ENCODE measurements around the gene SREK1. TPM values are rescaled to one million over a fixed set of nuclear protein-coding genes. Genes with fewer than 3 reads are reported as not detected.

SREK1 gene
- total RNA-seq, 2 experiments from 2014 or later: 52.2 to 60.0 TPM

- no peaks in the 10 kb centered on the region for H3K27me3 Mint-ChIP-seq (ENCODE audit: low read depth)
- peak overlapping the region; percentile 4 for H3K27ac Mint-ChIP-seq
- intact Hi-C loops (cut with micrococcal nuclease): loop anchor here (2.0 kb wide), 1 partner anchor 1038 kb away; no protein-coding TSS in a partner anchor
- CTCF ChIA-PET: interaction anchor here (0.6 to 2.0 kb wide), 5 partner anchors 10 to 430 kb away, joined by 3 to 8 read pairs (median 3); no protein-coding TSS in a partner anchor
- H3K4me1 Mint-ChIP-seq (ENCODE audit: low read depth): peaks cover 30% of the 10 kb centered on the region
- no peak for DNase-seq
- H3K9me3 Mint-ChIP-seq: no peaks in the 10 kb centered on the region
- H3K36me3 Mint-ChIP-seq (ENCODE audit: low read depth): peaks cover 31% of the 10 kb centered on the region
- no peak overlapping the region for H3K4me3 Mint-ChIP-seq
Measured at GRCh38 chr5:66170195-66170919, 26.3 kb downstream of the SREK1 start.

DNA sequence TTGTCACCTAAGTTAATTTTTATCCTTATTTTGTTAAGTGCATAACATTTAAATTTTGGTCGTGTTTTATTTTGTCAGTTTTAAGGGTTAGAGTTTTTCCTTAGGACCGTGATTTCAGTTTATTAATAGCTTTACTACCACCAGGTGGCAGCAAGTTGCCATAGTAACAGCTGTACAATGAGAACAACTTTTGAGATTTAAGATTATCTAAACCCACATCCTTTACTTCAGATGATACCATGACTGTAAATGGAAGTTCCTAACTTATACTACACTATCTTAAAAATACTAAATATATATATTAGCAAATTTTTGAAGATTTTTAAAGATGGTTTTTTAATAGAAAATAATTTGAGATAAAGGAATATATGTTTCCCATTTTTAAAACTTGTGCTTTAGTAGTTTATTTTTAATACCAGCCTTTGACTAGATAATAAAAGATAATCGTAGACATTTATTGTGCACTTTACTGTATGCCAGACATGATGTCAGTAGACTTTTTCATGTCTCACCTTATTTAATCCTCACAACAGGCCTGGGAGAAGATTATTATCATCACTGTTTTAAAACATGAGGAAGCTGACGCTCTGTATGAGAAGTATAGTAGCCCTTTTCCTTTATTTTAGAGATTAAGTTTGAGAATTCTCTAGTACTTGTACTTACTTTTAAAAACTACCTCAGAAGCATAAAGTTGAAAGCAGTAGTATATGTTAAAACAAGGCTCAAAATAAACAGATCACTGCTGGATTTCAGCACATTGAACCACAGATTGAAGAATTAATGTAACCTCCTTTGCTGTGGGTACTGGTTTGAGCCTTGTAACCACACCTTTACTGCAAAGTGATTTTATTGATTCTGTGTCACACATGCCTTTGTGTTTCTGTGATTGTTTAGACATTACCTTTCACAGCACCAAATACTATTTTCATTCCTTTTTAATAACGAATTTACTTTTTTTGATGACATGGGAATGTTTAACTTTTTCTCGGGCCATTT, 27.5 kb downstream of the SREK1 start:
- CTCF ChIA-PET: interaction anchor here (0.6 to 2.0 kb wide), 10 partner anchors 8 to 620 kb away, joined by 3 to 8 read pairs (median 3); no protein-coding TSS in a partner anchor
- intact Hi-C loops (cut with micrococcal nuclease): loop anchor here (1.0 to 2.0 kb wide), 5 partner anchors 8 to 1037 kb away; no protein-coding TSS in a partner anchor
- peaks cover 34% of the 10 kb centered on the region for H3K36me3 Mint-ChIP-seq (ENCODE audit: low read depth)
- peak; percentile 71 for DNase-seq
- H3K4me1 Mint-ChIP-seq (ENCODE audit: low read depth): peaks cover 30% of the 10 kb centered on the region
- no peak overlapping the region for H3K27ac Mint-ChIP-seq
- H3K9me3 Mint-ChIP-seq: no peaks in the 10 kb centered on the region
- no peak overlapping the region for H3K4me3 Mint-ChIP-seq
- no peaks in the 10 kb centered on the region for H3K27me3 Mint-ChIP-seq (ENCODE audit: low read depth)

GRCh38 chr5:66174338-66174737, 30.2 kb downstream of the SREK1 start:
- intact Hi-C loops (cut with micrococcal nuclease): no loop called here
- Mint-ChIP-seq H3K36me3 (ENCODE audit: low read depth) (peaks cover 46% of the 10 kb centered on the region), H3K4me3 (no peak overlapping the region), H3K4me1 (ENCODE audit: low read depth) (peaks cover 29% of the 10 kb centered on the region), H3K9me3 (no peaks in the 10 kb centered on the region), H3K27ac (no peak overlapping the region), H3K27me3 (ENCODE audit: low read depth) (no peaks in the 10 kb centered on the region)
- CTCF ChIA-PET: interaction anchor here (0.6 kb wide), 1 partner anchor 209 kb away, joined by 4 read pairs; no protein-coding TSS in a partner anchor
- DNase-seq: no peak

DNA sequence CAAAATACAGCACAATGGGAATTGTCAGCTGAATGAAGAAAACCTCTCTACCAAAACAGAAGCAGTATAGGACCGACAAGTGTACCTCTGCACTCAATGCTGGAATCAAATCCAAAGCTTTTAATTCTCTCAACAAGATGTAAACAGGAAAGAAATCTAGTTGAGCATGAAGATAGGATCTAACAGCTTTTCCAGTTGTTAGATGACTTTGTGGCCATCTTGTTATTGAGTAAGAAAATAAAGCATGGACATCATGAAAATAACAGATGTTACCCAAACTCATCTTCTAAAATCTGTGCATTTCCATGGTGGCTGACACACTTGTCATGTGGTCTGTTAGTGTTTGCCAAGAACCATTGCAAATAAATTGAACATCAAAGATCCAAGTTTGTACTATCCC, 34.7 kb downstream of the SREK1 start:
- peaks cover 43% of the 10 kb centered on the region for H3K36me3 Mint-ChIP-seq (ENCODE audit: low read depth)
- peaks cover 24% of the 10 kb centered on the region for H3K4me1 Mint-ChIP-seq (ENCODE audit: low read depth)
- intact Hi-C loops (cut with micrococcal nuclease): loop anchor here (1.0 kb wide), 1 partner anchor 7 kb away; no protein-coding TSS in a partner anchor
- H3K9me3 Mint-ChIP-seq: no peaks in the 10 kb centered on the region
- CTCF ChIA-PET: interaction anchor here (0.6 to 2.1 kb wide), 3 partner anchors 8 to 611 kb away, joined by 3 to 8 read pairs (median 4); no protein-coding TSS in a partner anchor
- H3K27ac Mint-ChIP-seq: no peak overlapping the region
- DNase-seq: no peak
- no peak overlapping the region for H3K4me3 Mint-ChIP-seq
- no peaks in the 10 kb centered on the region for H3K27me3 Mint-ChIP-seq (ENCODE audit: low read depth)

GRCh38 chr5:66179297-66180051, 35.4 kb downstream of the SREK1 start:
- peaks cover 24% of the 10 kb centered on the region for H3K4me1 Mint-ChIP-seq (ENCODE audit: low read depth)
- peaks cover 42% of the 10 kb centered on the region for H3K36me3 Mint-ChIP-seq (ENCODE audit: low read depth)
- no peak overlapping the region for H3K4me3 Mint-ChIP-seq
- CTCF ChIA-PET: interaction anchor here (0.6 to 2.1 kb wide), 6 partner anchors 9 to 611 kb away, joined by 3 to 8 read pairs (median 4); no protein-coding TSS in a partner anchor
- no peaks in the 10 kb centered on the region for H3K27me3 Mint-ChIP-seq (ENCODE audit: low read depth)
- H3K9me3 Mint-ChIP-seq: no peaks in the 10 kb centered on the region
- intact Hi-C loops (cut with micrococcal nuclease): loop anchor here (1.0 kb wide), 1 partner anchor 8 kb away; no protein-coding TSS in a partner anchor
- no peak for DNase-seq
- no peak overlapping the region for H3K27ac Mint-ChIP-seq

- no peak for DNase-seq
- intact Hi-C loops (cut with micrococcal nuclease): no loop called here
- Mint-ChIP-seq H3K4me3 (no peak overlapping the region), H3K27ac (no peak overlapping the region), H3K4me1 (ENCODE audit: low read depth) (peaks cover 20% of the 10 kb centered on the region), H3K9me3 (no peaks in the 10 kb centered on the region), H3K27me3 (ENCODE audit: low read depth) (no peaks in the 10 kb centered on the region), H3K36me3 (ENCODE audit: low read depth) (peaks cover 33% of the 10 kb centered on the region)
- CTCF ChIA-PET: interaction anchor here (0.9 to 2.1 kb wide), 5 partner anchors 10 to 203 kb away, joined by 3 to 8 read pairs (median 5); no protein-coding TSS in a partner anchor
Measured at GRCh38 chr5:66180282-66181155, 36.4 kb downstream of the SREK1 start.

- Mint-ChIP-seq H3K4me1 (ENCODE audit: low read depth) (peaks cover 2% of the 10 kb centered on the region), H3K27ac (no peak overlapping the region), H3K9me3 (no peaks in the 10 kb centered on the region), H3K27me3 (ENCODE audit: low read depth) (no peaks in the 10 kb centered on the region), H3K36me3 (ENCODE audit: low read depth) (peaks cover 7% of the 10 kb centered on the region), H3K4me3 (no peak overlapping the region)
- intact Hi-C loops (cut with micrococcal nuclease): no loop called here
- CTCF ChIA-PET: no interaction called here
- no peak for DNase-seq
Measured at GRCh38 chr5:66186108-66186507, 42.0 kb downstream of the SREK1 start.

GRCh38 chr5:66193419-66193818, 49.3 kb downstream of the SREK1 start:
- H3K4me1 Mint-ChIP-seq (ENCODE audit: low read depth): no peaks in the 10 kb centered on the region

GRCh38 chr5:66197764-66198405, 53.8 kb downstream of the SREK1 start:
- no peaks in the 10 kb centered on the region for H3K27me3 Mint-ChIP-seq (ENCODE audit: low read depth)
- H3K9me3 Mint-ChIP-seq: no peaks in the 10 kb centered on the region
- DNase-seq: no peak
- peaks cover 16% of the 10 kb centered on the region for H3K36me3 Mint-ChIP-seq (ENCODE audit: low read depth)
- no peaks in the 10 kb centered on the region for H3K4me1 Mint-ChIP-seq (ENCODE audit: low read depth)
- no peak overlapping the region for H3K27ac Mint-ChIP-seq
- intact Hi-C loops (cut with micrococcal nuclease): no loop called here
- CTCF ChIA-PET: interaction anchor here (0.6 kb wide), 1 partner anchor 266 kb away, joined by 5 read pairs; no protein-coding TSS in a partner anchor
- no peak overlapping the region for H3K4me3 Mint-ChIP-seq

More at GRCh38 chr5:66193419-66193818, 49.3 kb downstream of the SREK1 start:
- DNase-seq: no peak
- H3K27me3 Mint-ChIP-seq (ENCODE audit: low read depth): no peaks in the 10 kb centered on the region
- no peak overlapping the region for H3K27ac Mint-ChIP-seq
- no peak overlapping the region for H3K4me3 Mint-ChIP-seq
- H3K36me3 Mint-ChIP-seq (ENCODE audit: low read depth): peaks cover 7% of the 10 kb centered on the region
- intact Hi-C loops (cut with micrococcal nuclease): no loop called here
- H3K9me3 Mint-ChIP-seq: no peaks in the 10 kb centered on the region
- CTCF ChIA-PET: interaction anchor here (0.7 to 1.3 kb wide), 3 partner anchors 10 to 996 kb away, joined by 3 read pairs; no protein-coding TSS in a partner anchor

DNA sequence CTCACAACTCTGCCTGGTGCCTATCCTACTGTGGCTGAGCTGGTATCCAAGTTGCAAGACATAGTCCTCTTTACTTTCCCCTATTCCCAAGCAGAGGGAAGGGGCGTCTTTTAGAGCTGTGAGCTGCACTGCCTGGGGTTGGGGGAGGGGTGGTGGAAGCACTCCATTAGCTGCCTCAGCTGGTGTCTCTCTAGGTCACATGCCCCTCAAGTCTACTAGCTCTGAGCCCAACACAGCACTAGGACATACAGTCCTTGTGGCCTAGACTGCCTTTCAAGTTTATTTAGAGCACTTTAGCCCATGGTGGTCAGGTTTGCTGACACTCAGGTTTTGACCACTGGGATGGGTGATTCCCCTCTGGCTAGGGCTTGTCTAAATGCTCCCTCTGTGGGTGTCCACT, 54.7 kb downstream of the SREK1 start:
- intact Hi-C loops (cut with micrococcal nuclease): no loop called here
- Mint-ChIP-seq H3K36me3 (ENCODE audit: low read depth) (peaks cover 16% of the 10 kb centered on the region), H3K4me1 (ENCODE audit: low read depth) (no peaks in the 10 kb centered on the region), H3K4me3 (no peak overlapping the region), H3K9me3 (no peaks in the 10 kb centered on the region), H3K27me3 (ENCODE audit: low read depth) (no peaks in the 10 kb centered on the region), H3K27ac (no peak overlapping the region)
- CTCF ChIA-PET: no interaction called here
- DNase-seq: no peak
